DOHH2 (cell line): Measurements from ENCODE around the gene WASHC2C.
"Not testable (repeated sequence)": the region's sequence is repeated elsewhere in the genome, so short reads cannot be mapped to it uniquely, and the experiment has no call there.

Experiments
- EZH2phosphoT487 ChIP-seq: fragments of 200-600 bp; sonication (generic); IDR thresholded peaks from 2 replicates; pipeline ENCODE4 v1.6.1; 2017; ENCODE audit warnings: borderline replicate concordance, mild to moderate bottlenecking, antibody characterized with exemption, low read length, moderate library complexity, mixed read lengths
- TF ChIP-seq, protein P1 (sequence below): fragments of 200-600 bp; sonication (generic); IDR thresholded peaks from one replicate; pipeline ENCODE4 v1.5.1; 2014; ENCODE audit warnings: antibody characterized with exemption, mild to moderate bottlenecking, low read depth, low read length; ENCODE audit not compliant: poor library complexity, severe bottlenecking

DNA sequence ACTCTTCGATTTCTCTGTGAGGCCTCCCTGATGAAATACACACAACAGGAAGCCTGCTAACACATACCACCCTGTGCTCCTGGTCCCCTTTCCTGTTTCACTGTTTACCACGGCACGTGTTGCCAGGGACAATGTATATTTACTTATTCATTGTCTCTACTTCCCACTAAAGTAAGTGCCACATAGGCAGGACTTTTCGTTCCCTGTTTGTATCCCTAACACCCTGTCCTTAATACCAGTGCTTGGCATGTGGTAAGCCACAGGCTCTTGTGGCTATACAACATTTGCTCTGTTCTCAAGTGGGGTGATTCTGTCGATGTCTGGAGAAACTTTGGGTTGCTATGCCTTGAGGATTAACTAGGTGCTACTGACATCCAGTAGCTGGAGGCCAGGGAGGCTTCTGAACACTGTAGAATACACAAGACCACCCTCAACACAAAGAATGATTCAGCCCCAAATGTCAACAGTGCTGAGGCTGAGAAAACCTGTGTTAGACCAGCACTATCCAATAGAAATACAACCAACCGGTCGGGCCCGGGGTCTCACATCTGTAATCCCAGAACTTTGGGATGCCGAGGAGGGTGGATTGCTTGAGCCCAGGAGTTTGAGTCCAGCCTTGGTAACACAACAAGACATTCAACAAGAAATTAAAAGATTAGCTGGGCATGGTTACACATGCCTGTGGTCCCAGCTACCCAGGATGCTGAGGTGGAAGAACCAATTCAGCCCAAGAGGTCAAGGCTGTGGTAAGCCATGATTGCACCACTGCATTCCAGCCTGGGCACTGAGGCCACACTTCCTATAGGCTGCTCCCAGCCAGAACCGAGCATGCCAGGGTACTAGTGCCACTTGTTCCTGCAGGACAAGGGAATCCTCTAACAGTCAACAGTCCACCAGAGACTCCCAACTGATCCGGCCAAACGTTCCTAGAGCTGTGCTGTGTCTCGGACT lies 76.3 kb downstream of the WASHC2C start:
- TF ChIP-seq, protein P1, sequence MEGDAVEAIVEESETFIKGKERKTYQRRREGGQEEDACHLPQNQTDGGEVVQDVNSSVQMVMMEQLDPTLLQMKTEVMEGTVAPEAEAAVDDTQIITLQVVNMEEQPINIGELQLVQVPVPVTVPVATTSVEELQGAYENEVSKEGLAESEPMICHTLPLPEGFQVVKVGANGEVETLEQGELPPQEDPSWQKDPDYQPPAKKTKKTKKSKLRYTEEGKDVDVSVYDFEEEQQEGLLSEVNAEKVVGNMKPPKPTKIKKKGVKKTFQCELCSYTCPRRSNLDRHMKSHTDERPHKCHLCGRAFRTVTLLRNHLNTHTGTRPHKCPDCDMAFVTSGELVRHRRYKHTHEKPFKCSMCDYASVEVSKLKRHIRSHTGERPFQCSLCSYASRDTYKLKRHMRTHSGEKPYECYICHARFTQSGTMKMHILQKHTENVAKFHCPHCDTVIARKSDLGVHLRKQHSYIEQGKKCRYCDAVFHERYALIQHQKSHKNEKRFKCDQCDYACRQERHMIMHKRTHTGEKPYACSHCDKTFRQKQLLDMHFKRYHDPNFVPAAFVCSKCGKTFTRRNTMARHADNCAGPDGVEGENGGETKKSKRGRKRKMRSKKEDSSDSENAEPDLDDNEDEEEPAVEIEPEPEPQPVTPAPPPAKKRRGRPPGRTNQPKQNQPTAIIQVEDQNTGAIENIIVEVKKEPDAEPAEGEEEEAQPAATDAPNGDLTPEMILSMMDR, result not testable (repeated sequence)
- not testable (repeated sequence) for TF ChIP-seq EZH2phosphoT487
